ENCODE data around the gene ARMC2. TPM values are rescaled to one million over a fixed set of nuclear protein-coding genes. Genes with fewer than 3 reads are reported as not detected.

The ARMC2 gene
- total and polyA plus RNA-seq, 2 of the 8 experiments (the other 6 are each of a cell fraction or from before 2014, with no cell fraction given) = 1.6 to 4.4 TPM

GRCh38 chr6:109007521-109007920 is 159.3 kb downstream of the ARMC2 start (continued):
- TF ChIP-seq CHD7 (IDR thresholded peaks at IDR 0.05; ENCODE audit: insufficient replicate concordance, low read length) (no peak), CHD2 (IDR thresholded peaks at IDR 0.05; ENCODE audit: low read length) (no peak), TAF7 (optimal IDR thresholded peaks at IDR 0.05; ENCODE audit: borderline replicate concordance, low read depth, low read length) (no peak), GABPA (IDR thresholded peaks at IDR 0.05; ENCODE audit: borderline replicate concordance, insufficient read depth, low read length) (no peak), POLR2A (IDR thresholded peaks at IDR 0.05; ENCODE audit: control extremely low read depth in 1 of 2, low read depth in 2 of 2, low read length in 2 of 2) (no peak), CEBPB (IDR thresholded peaks at IDR 0.05; ENCODE audit: low read depth, low read length) (no peak), USF2 (IDR thresholded peaks at IDR 0.05; ENCODE audit: low read length) (no peak), ATF2 (IDR thresholded peaks at IDR 0.05; ENCODE audit: low read length) (no peak)

Measured in H1 (cell line).